SIG-M5 (cell line): ENCODE measurements around the gene SELENOO.

Experiments
- DNase-seq: peaks from one replicate; lab custom pipeline; 2025; lab: John Stamatoyannopoulos, UW

SELENOO gene

GRCh38 chr22:50217543-50218152 is 16.8 kb downstream of the SELENOO start:
- DNase-seq: no peak

GRCh38 chr22:50218153-50218995 is 17.6 kb downstream of the SELENOO start:
- no peak for DNase-seq

- no peak for DNase-seq
These were observed 18.4 kb downstream of the SELENOO start for GRCh38 chr22:50218996-50219727.

- DNase-seq: no peak
These were observed 19.2 kb downstream of the SELENOO start for GRCh38 chr22:50219800-50220602.

GRCh38 chr22:50220603-50221409 is 20.0 kb downstream of the SELENOO start:
- no peak for DNase-seq

GRCh38 chr22:50221410-50222300 is 20.8 kb downstream of the SELENOO start:
- DNase-seq: no peak

GRCh38 chr22:50222508-50222907 is 21.7 kb downstream of the SELENOO start:
- DNase-seq: no peak

GRCh38 chr22:50224071-50224470 is 23.3 kb downstream of the SELENOO start:
- DNase-seq: no peak

GRCh38 chr22:50225200-50225969 is 24.6 kb downstream of the SELENOO start:
- no peak for DNase-seq

GRCh38 chr22:50226063-50226874 is 25.5 kb downstream of the SELENOO start:
- DNase-seq: no peak

- no peak for DNase-seq
These were observed 26.0 kb downstream of the SELENOO start for GRCh38 chr22:50226875-50227165.

GRCh38 chr22:50227579-50228215 is 26.9 kb downstream of the SELENOO start:
- DNase-seq: no peak

GRCh38 chr22:50228366-50228765 is 27.6 kb downstream of the SELENOO start:
- DNase-seq: no peak

- no peak for DNase-seq
These were observed 28.6 kb downstream of the SELENOO start for GRCh38 chr22:50229370-50229769.

GRCh38 chr22:50232481-50233151 is 31.8 kb downstream of the SELENOO start:
- DNase-seq: no peak

GRCh38 chr22:50233223-50233622 is 32.4 kb downstream of the SELENOO start:
- no peak for DNase-seq

- DNase-seq: no peak
These were observed 36.1 kb downstream of the SELENOO start for GRCh38 chr22:50236731-50237409.
